MCF 10A (cell line): ENCODE data around the gene NAV3. TPM values are rescaled to one million over a fixed set of nuclear protein-coding genes. Genes with fewer than 3 reads are reported as not detected.

Source experiments
- BruUV-seq: library from RNA; stranded (reverse); fragments of 400-500 nt; replicated peaks from 2 replicates; lab custom pipeline; 2021; lab: Mats Ljungman, UMichigan
- CTCF ChIA-PET: fragments of 300-600 bp; sonication (Branson Sonifier 250); formaldehyde crosslinking; extraction: SDS; loops from one replicate; lab custom pipeline; 2021; ENCODE audit warnings: antibody characterized with exemption, inconsistent platforms; lab: Yijun Ruan, JAX
- POLR2A ChIA-PET: fragments of 300-600, 350-650 bp; sonication (Branson Sonifier 250); formaldehyde crosslinking; extraction: SDS; loops from one replicate; lab custom pipeline; 2020; ENCODE audit warnings: antibody characterized with exemption, inconsistent platforms; lab: Yijun Ruan, JAX
- DNase-seq: peaks from one replicate; pipeline ENCODE4 v3.0.0-alpha.2; 2018; ENCODE audit not compliant: unreplicated experiment
- H3K27ac Mint-ChIP-seq: one replicate; pipeline ENCODE4 v1.8.0; 2022; ENCODE audit warnings: mild to moderate bottlenecking, low read depth, mixed read lengths; ENCODE audit not compliant: unreplicated experiment
- H3K27me3 Mint-ChIP-seq: one replicate; pipeline ENCODE4 v1.8.0; 2022; ENCODE audit warnings: mixed read lengths; ENCODE audit not compliant: insufficient read depth, unreplicated experiment
- H3K36me3 Mint-ChIP-seq: one replicate; pipeline ENCODE4 v1.8.0; 2022; ENCODE audit warnings: mild to moderate bottlenecking, moderate library complexity, mixed read lengths; ENCODE audit not compliant: insufficient read depth, unreplicated experiment
- H3K4me1 Mint-ChIP-seq: one replicate; pipeline ENCODE4 v1.8.0; 2022; ENCODE audit warnings: mixed read lengths; ENCODE audit not compliant: insufficient read depth, unreplicated experiment
- H3K4me3 Mint-ChIP-seq: one replicate; pipeline ENCODE4 v1.8.0; 2022; ENCODE audit warnings: mild to moderate bottlenecking, moderate library complexity, mixed read lengths; ENCODE audit not compliant: unreplicated experiment
- H3K9me3 Mint-ChIP-seq: one replicate; pipeline ENCODE4 v1.8.0; 2022; ENCODE audit warnings: mixed read lengths; ENCODE audit not compliant: unreplicated experiment
- intact Hi-C: fragments of 100-400 bp; cut with micrococcal nuclease; formaldehyde crosslinking; loops from 2 replicates; pipeline ENCODE4 v1.14.1; 2022
- total RNA-seq: library from RNA; stranded (reverse); gene quantifications from 2 replicates; pipeline ENCODE4 v1.2.3, GENCODE V29; 2022
- TF ChIP-seq, protein P1 (sequence below): fragments of 200-600 bp; IDR thresholded peaks from one replicate; pipeline ENCODE4 v1.8.0; 2022; ENCODE audit warnings: antibody characterized with exemption, mild to moderate bottlenecking; ENCODE audit not compliant: unreplicated experiment

The NAV3 gene
- total RNA-seq, 1 experiment from 2014 or later: 7.1 TPM

GRCh38 chr12:78018171-78018910 lies 187.6 kb downstream of the NAV3 start:
- H3K27me3 Mint-ChIP-seq: no peaks in the 10 kb centered on the region
- H3K9me3 Mint-ChIP-seq: no peaks in the 10 kb centered on the region
- peaks cover 11% of the 10 kb centered on the region for H3K4me1 Mint-ChIP-seq
- CTCF ChIA-PET: no interaction called here
- H3K36me3 Mint-ChIP-seq: no peaks in the 10 kb centered on the region
- no peak overlapping the region for H3K4me3 Mint-ChIP-seq
- TF ChIP-seq, protein P1, sequence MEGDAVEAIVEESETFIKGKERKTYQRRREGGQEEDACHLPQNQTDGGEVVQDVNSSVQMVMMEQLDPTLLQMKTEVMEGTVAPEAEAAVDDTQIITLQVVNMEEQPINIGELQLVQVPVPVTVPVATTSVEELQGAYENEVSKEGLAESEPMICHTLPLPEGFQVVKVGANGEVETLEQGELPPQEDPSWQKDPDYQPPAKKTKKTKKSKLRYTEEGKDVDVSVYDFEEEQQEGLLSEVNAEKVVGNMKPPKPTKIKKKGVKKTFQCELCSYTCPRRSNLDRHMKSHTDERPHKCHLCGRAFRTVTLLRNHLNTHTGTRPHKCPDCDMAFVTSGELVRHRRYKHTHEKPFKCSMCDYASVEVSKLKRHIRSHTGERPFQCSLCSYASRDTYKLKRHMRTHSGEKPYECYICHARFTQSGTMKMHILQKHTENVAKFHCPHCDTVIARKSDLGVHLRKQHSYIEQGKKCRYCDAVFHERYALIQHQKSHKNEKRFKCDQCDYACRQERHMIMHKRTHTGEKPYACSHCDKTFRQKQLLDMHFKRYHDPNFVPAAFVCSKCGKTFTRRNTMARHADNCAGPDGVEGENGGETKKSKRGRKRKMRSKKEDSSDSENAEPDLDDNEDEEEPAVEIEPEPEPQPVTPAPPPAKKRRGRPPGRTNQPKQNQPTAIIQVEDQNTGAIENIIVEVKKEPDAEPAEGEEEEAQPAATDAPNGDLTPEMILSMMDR: no peak
- no peak overlapping the region for H3K27ac Mint-ChIP-seq
- intact Hi-C loops: loop anchor here (5.0 kb wide), 1 partner anchor 84 kb away; no protein-coding TSS in a partner anchor
- BruUV-seq: no TSS peak
- peak; percentile 35 for DNase-seq
- POLR2A ChIA-PET: no interaction called here

- no peak overlapping the region for H3K27ac Mint-ChIP-seq
Observed at GRCh38 chr12:78018939-78019338, 188.2 kb downstream of the NAV3 start.

GRCh38 chr12:78028426-78028825 lies 197.7 kb downstream of the NAV3 start:
- POLR2A ChIA-PET: no interaction called here
- H3K4me3 Mint-ChIP-seq: no peak overlapping the region

More at GRCh38 chr12:78018939-78019338, 188.2 kb downstream of the NAV3 start:
- H3K36me3 Mint-ChIP-seq: no peaks in the 10 kb centered on the region
- no peaks in the 10 kb centered on the region for H3K9me3 Mint-ChIP-seq
- ChIA-PET CTCF (no interaction called here), POLR2A (no interaction called here)
- intact Hi-C loops: loop anchor here (5.0 kb wide), 1 partner anchor 83 kb away; no protein-coding TSS in a partner anchor
- H3K4me3 Mint-ChIP-seq: no peak overlapping the region
- no TSS peak for BruUV-seq
- DNase-seq: peak; percentile 50
- no peaks in the 10 kb centered on the region for H3K27me3 Mint-ChIP-seq
- TF ChIP-seq, protein P1: no peak
- peaks cover 11% of the 10 kb centered on the region for H3K4me1 Mint-ChIP-seq

DNA sequence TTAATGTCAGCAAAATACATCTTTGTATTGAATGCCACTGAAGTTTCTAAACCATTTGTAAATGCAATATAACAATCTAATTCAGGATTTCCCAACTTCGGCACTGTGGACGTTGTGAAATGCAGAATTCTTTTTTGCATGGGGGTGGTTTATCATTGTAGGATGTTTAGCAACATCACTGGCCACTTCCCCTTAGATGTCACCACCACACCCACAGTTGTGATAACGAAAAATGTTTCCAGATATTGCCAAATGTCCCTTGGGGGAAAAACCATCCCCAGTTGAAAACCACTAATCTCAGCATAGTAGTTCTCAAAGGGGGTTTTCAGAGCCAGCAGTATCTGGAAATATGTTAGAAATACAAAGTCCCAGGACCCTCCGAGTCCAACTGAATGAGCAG lies 203.3 kb downstream of the NAV3 start:
- TF ChIP-seq, protein P1: no peak
- peak; percentile 32 for DNase-seq
- peaks cover 5% of the 10 kb centered on the region for H3K4me1 Mint-ChIP-seq
- intact Hi-C loops: no loop called here
- BruUV-seq: no TSS peak
- no peak overlapping the region for H3K4me3 Mint-ChIP-seq
- H3K9me3 Mint-ChIP-seq: no peaks in the 10 kb centered on the region
- CTCF ChIA-PET: no interaction called here
- no peak overlapping the region for H3K27ac Mint-ChIP-seq
- H3K27me3 Mint-ChIP-seq: no peaks in the 10 kb centered on the region
- POLR2A ChIA-PET: interaction anchor here (0.6 kb wide), 1 partner anchor 1094 kb away, joined by 3 read pairs; no protein-coding TSS in a partner anchor
- H3K36me3 Mint-ChIP-seq: no peaks in the 10 kb centered on the region

More at GRCh38 chr12:78028426-78028825, 197.7 kb downstream of the NAV3 start:
- TF ChIP-seq, protein P1: no peak
- Mint-ChIP-seq H3K27me3 (no peaks in the 10 kb centered on the region), H3K36me3 (no peaks in the 10 kb centered on the region), H3K27ac (no peak overlapping the region), H3K9me3 (no peaks in the 10 kb centered on the region), H3K4me1 (no peaks in the 10 kb centered on the region)
- intact Hi-C loops: no loop called here
- no TSS peak for BruUV-seq
- CTCF ChIA-PET: interaction anchor here (0.6 kb wide), 2 partner anchors 14 to 39 kb away, joined by 3 read pairs; no protein-coding TSS in a partner anchor
- no peak for DNase-seq
